HepG2 (cell line): ENCODE results near the gene BASP1. TPM values are rescaled to one million over a fixed set of nuclear protein-coding genes. Genes with fewer than 3 reads are reported as not detected.

Source experiments
- ATAC-seq: fragments of 200-7000 bp; cut with Tn5 transposase; 3 replicates; pipeline ENCODE4 v1.9.1; 2020; ENCODE audit warnings: mild to moderate bottlenecking, moderate library complexity
- BruUV-seq: library from RNA; stranded (reverse); fragments of 400-500 nt; replicated peaks from 2 replicates; lab custom pipeline; 2021; lab: Mats Ljungman, UMichigan
- CTCF ChIA-PET: fragments of 300-600 bp; formaldehyde crosslinking; extraction: SDS; loops from one replicate; lab custom pipeline; 2021; ENCODE audit warnings: low total read pairs, inconsistent platforms, low intra/inter-chr PET ratio; lab: Yijun Ruan, JAX
- POLR2A ChIA-PET: fragments of 350-600 bp; sonication (Branson Sonifier 250); formaldehyde crosslinking; loops from one replicate; lab custom pipeline; 2020; ENCODE audit warnings: antibody characterized with exemption, inconsistent platforms; lab: Yijun Ruan, JAX
- DNase-seq: peaks from one replicate; pipeline ENCODE4 v3.0.0-alpha.2; 2015; ENCODE audit warnings: low spot score
- FAIRE-seq: peaks from 3 replicates; lab custom pipeline; 2011; peaks lifted over from hg19 to GRCh38; lab: Jason Lieb, UNC
- H2AFZ ChIP-seq: one replicate; pipeline ENCODE4 v1.6.1; 2011; ENCODE audit warnings: low read length, inconsistent platforms
- H3K27ac ChIP-seq: fragments of 300-600 bp; 3 replicates; pipeline ENCODE4 v1.8.0; 2011; ENCODE audit warnings: mixed run types, mild to moderate bottlenecking, mixed read lengths, low read length, inconsistent platforms; ENCODE audit not compliant: insufficient read depth; ENCODE audit errors: extremely low read length
- H3K27me3 ChIP-seq, 2 experiments: fragments of 200-600 bp in 1 of 2; 2 replicates in 1 of 2; 3 replicates in 1 of 2; pipeline versions ENCODE4 v1.6.0 to v1.8.0; 2011; ENCODE audit warnings: low read length in 2 of 2, mild to moderate bottlenecking in 2 of 2, moderate library complexity in 2 of 2, inconsistent platforms in 1 of 2; ENCODE audit not compliant: insufficient read depth in 2 of 2, control insufficient read depth in 1 of 2
- H3K36me3 ChIP-seq, 2 experiments: fragments of 200-600 bp in 1 of 2; replicated peaks in 1 of 2; 2 replicates in 1 of 2; 3 replicates in 1 of 2; pipeline versions ENCODE4 v1.5.1 to v1.8.0; 2011; ENCODE audit warnings: low read length in 2 of 2, inconsistent platforms in 1 of 2; ENCODE audit not compliant: insufficient read depth in 2 of 2, control insufficient read depth in 1 of 2
- H3K4me1 ChIP-seq: 2 replicates; pipeline ENCODE4 v1.5.1; 2012; ENCODE audit warnings: low read length, inconsistent platforms; ENCODE audit not compliant: insufficient read depth
- H3K4me2 ChIP-seq: 2 replicates; pipeline ENCODE4 v1.6.0; 2011; ENCODE audit warnings: low read depth, low read length, inconsistent platforms
- H3K4me3 ChIP-seq, 3 experiments: fragments of 200-600 bp in 1 of 3; sonication (generic), shearing (Covaris generic) in 1 of 3; replicated peaks in 1 of 3; 2 replicates each; pipeline ENCODE4 v1.5.1; 2011 to 2016; ENCODE audit warnings: low read length in 3 of 3, inconsistent platforms in 2 of 3, low read depth in 2 of 3, mild to moderate bottlenecking in 2 of 3, control low read depth in 1 of 3, mixed read lengths in 1 of 3; ENCODE audit not compliant: insufficient read depth in 1 of 3
- H3K79me2 ChIP-seq: one replicate; pipeline ENCODE4 v1.6.1; 2011; ENCODE audit warnings: low read length, inconsistent platforms; ENCODE audit not compliant: insufficient read depth
- H3K9ac ChIP-seq: 2 replicates; pipeline ENCODE4 v1.6.0; 2011; ENCODE audit warnings: mild to moderate bottlenecking, low read depth, low read length, inconsistent platforms; ENCODE audit not compliant: insufficient read depth
- H3K9me3 ChIP-seq: 2 replicates; pipeline ENCODE4 v1.5.1; 2012; ENCODE audit warnings: mild to moderate bottlenecking, low read length
- H4K20me1 ChIP-seq: 2 replicates; pipeline ENCODE4 v1.6.0; 2011; ENCODE audit warnings: inconsistent platforms, mild to moderate bottlenecking, low read length, moderate library complexity; ENCODE audit not compliant: insufficient read depth
- ARID4A ChIP-seq: sonication (generic); formaldehyde crosslinking; IDR thresholded peaks from 2 replicates; pipeline ENCODE4 v1.5.0; 2020; ENCODE audit warnings: mild to moderate bottlenecking, missing genetic modification reagents, borderline replicate concordance
- POLR2AphosphoS2 ChIP-seq: IDR thresholded peaks from 2 replicates; pipeline ENCODE4 v1.6.1; 2011; ENCODE audit warnings: low read depth, low read length, improper control_type of control experiment
- SRF ChIP-seq: IDR thresholded peaks from 2 replicates; pipeline ENCODE4 v1.6.1; 2011; ENCODE audit warnings: mild to moderate bottlenecking, low read depth, low read length, moderate library complexity
- ZGPAT ChIP-seq: IDR thresholded peaks from 2 replicates; pipeline ENCODE4 v1.6.1; 2016; ENCODE audit warnings: mild to moderate bottlenecking
- ZKSCAN5 ChIP-seq: sonication (generic); formaldehyde crosslinking; IDR thresholded peaks from 2 replicates; pipeline ENCODE4 v1.5.1; 2020; ENCODE audit warnings: mild to moderate bottlenecking, missing genetic modification reagents
- ZNF383 ChIP-seq: sonication (generic); formaldehyde crosslinking; IDR thresholded peaks from 2 replicates; pipeline ENCODE4 v1.4.0; 2020; ENCODE audit warnings: missing genetic modification reagents, mild to moderate bottlenecking, borderline replicate concordance
- ZNF550 ChIP-seq: sonication (generic); formaldehyde crosslinking; IDR thresholded peaks from 2 replicates; pipeline ENCODE4 v1.4.0; 2020; ENCODE audit warnings: mild to moderate bottlenecking, missing genetic modification reagents, borderline replicate concordance
- WGBS: methylation state at CpG from one replicate; pipeline ENCODE4 v1.1.6; 2017; ENCODE audit warnings: low lambda C conversion rate; 5-methylcytosine and 5-hydroxymethylcytosine counted together
- in situ Hi-C: cut with HindIII; loops from 2 replicates; pipeline ENCODE4 v1.10.0; 2017; ENCODE audit warnings: low pct_unique_long_range_greater_than_20kb; ENCODE audit not compliant: extremely low pct_ligation_motif_present
- intact Hi-C: fragments of 100-400 bp; cut with micrococcal nuclease; formaldehyde crosslinking; loops from one replicate; pipeline ENCODE4 v1.10.0; 2022; ENCODE audit not compliant: unreplicated experiment
- polyA plus RNA-seq, 8 experiments: library from polyadenylated mRNA; depleted of rRNA in 3 of 8; stranded (reverse) in 7 of 8; unstranded in 1 of 8; fragments of >200 nt; fragmentation: Illumina TruSeq in 4 of 8; extraction: Trizol in 4 of 8; gene quantifications; 2 replicates each; pipeline versions ENCODE4 v1.2.1 to v1.2.3, GENCODE V29; 2011 to 2016; ENCODE audit warnings: low read depth in 4 of 8, missing spikeins in 1 of 8, mixed read lengths in 1 of 8; ENCODE audit not compliant: insufficient read depth in 1 of 8
- total RNA-seq, 5 experiments: library from RNA; depleted of rRNA; stranded (reverse); fragments of >200 nt; fragmentation: Illumina TruSeq; extraction: Trizol; gene quantifications; 2 replicates each; pipeline ENCODE4 v1.2.3, GENCODE V29; 2016; ENCODE audit warnings: low read depth in 1 of 5
- TF ChIP-seq, protein P1 (sequence below): sonication (generic); formaldehyde crosslinking; IDR thresholded peaks from 2 replicates; pipeline ENCODE4 v1.9.0; 2021; ENCODE audit warnings: mild to moderate bottlenecking, missing genetic modification reagents
- TF ChIP-seq, protein P2 (sequence below): sonication (generic); formaldehyde crosslinking; IDR thresholded peaks from 2 replicates; pipeline ENCODE4 v1.4.0; 2020; ENCODE audit warnings: mild to moderate bottlenecking, missing genetic modification reagents

BASP1 gene
- total and polyA plus RNA-seq, 2 of the 13 experiments (the other 11 are each of a cell fraction or from before 2014, with no cell fraction given) = 0.04 TPM; not detected in 1

DNA sequence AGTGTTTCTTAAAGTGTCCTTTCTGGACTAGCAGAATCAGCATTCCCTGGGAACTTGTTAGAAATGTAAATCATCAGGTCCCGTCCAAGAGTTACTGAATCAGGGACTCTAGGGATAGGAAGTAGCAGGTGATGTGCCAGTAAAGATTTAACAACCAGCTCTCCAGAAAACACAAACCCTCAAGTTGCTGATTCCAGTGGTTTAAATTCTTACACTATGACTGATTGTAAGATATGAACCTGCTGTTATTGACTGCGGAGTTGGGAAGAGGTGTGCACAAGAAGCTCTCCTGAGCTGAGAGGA, 39.1 kb upstream of the BASP1 start (continued):
- TF ChIP-seq ARID4A (CRISPR knock-in tag) = no peak
- TF ChIP-seq ZKSCAN5 (CRISPR knock-in tag) = no peak
- TF ChIP-seq POLR2AphosphoS2 = no peak

- in situ Hi-C loops (loop anchor here (10.0 kb wide), 1 partner anchor 246 kb away; the partner anchor contains the start of gene MYO10), intact Hi-C loops (no loop called here)
- Histone ChIP-seq H3K9ac (no peak overlapping the region), H4K20me1 (no peaks in the 10 kb centered on the region), H3K9me3 (no peaks in the 10 kb centered on the region), H3K79me2 (no peaks in the 10 kb centered on the region), H2AFZ (no peak overlapping the region), H3K36me3 (no peaks in the 10 kb centered on the region), H3K27ac (no peak overlapping the region), H3K4me3 (no peak overlapping the region), H3K27me3 (no peaks in the 10 kb centered on the region), H3K4me2 (no peak overlapping the region), H3K4me1 (no peaks in the 10 kb centered on the region)
- no TSS peak for BruUV-seq
- POLR2A ChIA-PET = no interaction called here
- no peak for DNase-seq
- no peak for FAIRE-seq
- WGBS = 62% methylated on average over 6 of the region's 6 CpGs
- no peak for ATAC-seq
- CTCF ChIA-PET = no interaction called here
- no peak for TF ChIP-seq ZNF383 (CRISPR knock-in tag)
- TF ChIP-seq, protein P1, sequence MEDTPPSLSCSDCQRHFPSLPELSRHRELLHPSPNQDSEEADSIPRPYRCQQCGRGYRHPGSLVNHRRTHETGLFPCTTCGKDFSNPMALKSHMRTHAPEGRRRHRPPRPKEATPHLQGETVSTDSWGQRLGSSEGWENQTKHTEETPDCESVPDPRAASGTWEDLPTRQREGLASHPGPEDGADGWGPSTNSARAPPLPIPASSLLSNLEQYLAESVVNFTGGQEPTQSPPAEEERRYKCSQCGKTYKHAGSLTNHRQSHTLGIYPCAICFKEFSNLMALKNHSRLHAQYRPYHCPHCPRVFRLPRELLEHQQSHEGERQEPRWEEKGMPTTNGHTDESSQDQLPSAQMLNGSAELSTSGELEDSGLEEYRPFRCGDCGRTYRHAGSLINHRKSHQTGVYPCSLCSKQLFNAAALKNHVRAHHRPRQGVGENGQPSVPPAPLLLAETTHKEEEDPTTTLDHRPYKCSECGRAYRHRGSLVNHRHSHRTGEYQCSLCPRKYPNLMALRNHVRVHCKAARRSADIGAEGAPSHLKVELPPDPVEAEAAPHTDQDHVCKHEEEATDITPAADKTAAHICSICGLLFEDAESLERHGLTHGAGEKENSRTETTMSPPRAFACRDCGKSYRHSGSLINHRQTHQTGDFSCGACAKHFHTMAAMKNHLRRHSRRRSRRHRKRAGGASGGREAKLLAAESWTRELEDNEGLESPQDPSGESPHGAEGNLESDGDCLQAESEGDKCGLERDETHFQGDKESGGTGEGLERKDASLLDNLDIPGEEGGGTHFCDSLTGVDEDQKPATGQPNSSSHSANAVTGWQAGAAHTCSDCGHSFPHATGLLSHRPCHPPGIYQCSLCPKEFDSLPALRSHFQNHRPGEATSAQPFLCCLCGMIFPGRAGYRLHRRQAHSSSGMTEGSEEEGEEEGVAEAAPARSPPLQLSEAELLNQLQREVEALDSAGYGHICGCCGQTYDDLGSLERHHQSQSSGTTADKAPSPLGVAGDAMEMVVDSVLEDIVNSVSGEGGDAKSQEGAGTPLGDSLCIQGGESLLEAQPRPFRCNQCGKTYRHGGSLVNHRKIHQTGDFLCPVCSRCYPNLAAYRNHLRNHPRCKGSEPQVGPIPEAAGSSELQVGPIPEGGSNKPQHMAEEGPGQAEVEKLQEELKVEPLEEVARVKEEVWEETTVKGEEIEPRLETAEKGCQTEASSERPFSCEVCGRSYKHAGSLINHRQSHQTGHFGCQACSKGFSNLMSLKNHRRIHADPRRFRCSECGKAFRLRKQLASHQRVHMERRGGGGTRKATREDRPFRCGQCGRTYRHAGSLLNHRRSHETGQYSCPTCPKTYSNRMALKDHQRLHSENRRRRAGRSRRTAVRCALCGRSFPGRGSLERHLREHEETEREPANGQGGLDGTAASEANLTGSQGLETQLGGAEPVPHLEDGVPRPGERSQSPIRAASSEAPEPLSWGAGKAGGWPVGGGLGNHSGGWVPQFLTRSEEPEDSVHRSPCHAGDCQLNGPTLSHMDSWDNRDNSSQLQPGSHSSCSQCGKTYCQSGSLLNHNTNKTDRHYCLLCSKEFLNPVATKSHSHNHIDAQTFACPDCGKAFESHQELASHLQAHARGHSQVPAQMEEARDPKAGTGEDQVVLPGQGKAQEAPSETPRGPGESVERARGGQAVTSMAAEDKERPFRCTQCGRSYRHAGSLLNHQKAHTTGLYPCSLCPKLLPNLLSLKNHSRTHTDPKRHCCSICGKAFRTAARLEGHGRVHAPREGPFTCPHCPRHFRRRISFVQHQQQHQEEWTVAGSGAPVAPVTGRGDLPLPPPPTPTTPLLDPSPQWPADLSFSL (CRISPR knock-in tag) = no peak
- no peak for TF ChIP-seq ZNF550
- no peak for TF ChIP-seq SRF
- no peak for TF ChIP-seq ZGPAT (CRISPR knock-in tag)
- TF ChIP-seq, protein P2, sequence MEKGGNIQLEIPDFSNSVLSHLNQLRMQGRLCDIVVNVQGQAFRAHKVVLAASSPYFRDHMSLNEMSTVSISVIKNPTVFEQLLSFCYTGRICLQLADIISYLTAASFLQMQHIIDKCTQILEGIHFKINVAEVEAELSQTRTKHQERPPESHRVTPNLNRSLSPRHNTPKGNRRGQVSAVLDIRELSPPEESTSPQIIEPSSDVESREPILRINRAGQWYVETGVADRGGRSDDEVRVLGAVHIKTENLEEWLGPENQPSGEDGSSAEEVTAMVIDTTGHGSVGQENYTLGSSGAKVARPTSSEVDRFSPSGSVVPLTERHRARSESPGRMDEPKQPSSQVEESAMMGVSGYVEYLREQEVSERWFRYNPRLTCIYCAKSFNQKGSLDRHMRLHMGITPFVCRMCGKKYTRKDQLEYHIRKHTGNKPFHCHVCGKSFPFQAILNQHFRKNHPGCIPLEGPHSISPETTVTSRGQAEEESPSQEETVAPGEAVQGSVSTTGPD = no peak
These were observed 37.0 kb upstream of the BASP1 start for GRCh38 chr5:17180330-17180843.
